Inferior parietal cortex (tissue), 1 donor: ENCODE measurements around the gene SYTL2.

Experiments
- DNase-seq: peaks from one replicate; pipeline ENCODE4 v3.0.0-alpha.2; 2016; ENCODE audit errors: extremely low spot score

SYTL2 gene

GRCh38 chr11:85826116-85826855 is 15.3 kb upstream of the SYTL2 start:
- peak; percentile 26 for DNase-seq

- no peak for DNase-seq
These were observed 14.7 kb upstream of the SYTL2 start for GRCh38 chr11:85825616-85826015.

GRCh38 chr11:85823816-85824215 is 12.9 kb upstream of the SYTL2 start:
- no peak for DNase-seq

GRCh38 chr11:85822814-85823213 is 11.9 kb upstream of the SYTL2 start:
- no peak for DNase-seq

GRCh38 chr11:85821636-85822035 is 10.7 kb upstream of the SYTL2 start:
- DNase-seq: no peak

GRCh38 chr11:85819441-85819840 is 8.5 kb upstream of the SYTL2 start:
- DNase-seq: no peak

- no peak for DNase-seq
These were observed 4.4 kb upstream of the SYTL2 start for GRCh38 chr11:85815186-85815931.

- DNase-seq: no peak
These were observed 2.8 kb upstream of the SYTL2 start for GRCh38 chr11:85813721-85814120.

GRCh38 chr11:85811624-85812023 is 683 bp upstream of the SYTL2 start:
- DNase-seq: no peak

- DNase-seq: no peak
These were observed 445 bp downstream of the SYTL2 start for GRCh38 chr11:85810521-85810870.

GRCh38 chr11:85809863-85810262 is 1.1 kb downstream of the SYTL2 start:
- DNase-seq: peak; percentile 39

- DNase-seq: no peak
These were observed 1.8 kb downstream of the SYTL2 start for GRCh38 chr11:85809191-85809590.

- DNase-seq: peak; percentile 9
These were observed 4.1 kb downstream of the SYTL2 start for GRCh38 chr11:85806876-85807275.

- DNase-seq: no peak
These were observed 4.9 kb downstream of the SYTL2 start for GRCh38 chr11:85806016-85806415.

- no peak for DNase-seq
These were observed 5.6 kb downstream of the SYTL2 start for GRCh38 chr11:85805387-85805786.

GRCh38 chr11:85803920-85804319 is 7.0 kb downstream of the SYTL2 start:
- DNase-seq: no peak

GRCh38 chr11:85803303-85803702 is 7.6 kb downstream of the SYTL2 start:
- no peak for DNase-seq

- DNase-seq: no peak
These were observed 9.4 kb downstream of the SYTL2 start for GRCh38 chr11:85801527-85801926.

GRCh38 chr11:85800595-85801342 is 10.2 kb downstream of the SYTL2 start:
- DNase-seq: no peak

GRCh38 chr11:85799142-85799541 is 11.8 kb downstream of the SYTL2 start:
- DNase-seq: no peak

- DNase-seq: no peak
These were observed 12.6 kb downstream of the SYTL2 start for GRCh38 chr11:85798361-85798760.

- DNase-seq: no peak
These were observed 15.0 kb downstream of the SYTL2 start for GRCh38 chr11:85795712-85796487.
